Measurements from ENCODE around the gene LCE1E.
A peak's percentile ranks its signal among the peaks of the same experiment; 100 is the strongest.

Gene LCE1E

GRCh38 chr1:152786077-152786476, at the start of gene LCE1E:
Gene LCE1E, plus strand, starts transcription at chr1:152786257. Its CDS starts 1,043 bp downstream, at chr1:152787300.
- no peak for DNase-seq (ENCODE audit: low spot score)

- no peak for DNase-seq (ENCODE audit: low spot score)
Observed at GRCh38 chr1:152737997-152738396, 48.1 kb upstream of the LCE1E start.

GRCh38 chr1:152739841-152740240, 46.2 kb upstream of the LCE1E start:
- no peak for DNase-seq (ENCODE audit: low spot score)

GRCh38 chr1:152741656-152742055, 44.4 kb upstream of the LCE1E start:
- no peak for DNase-seq (ENCODE audit: low spot score)

- no peak for DNase-seq (ENCODE audit: low spot score)
Observed at GRCh38 chr1:152743371-152744145, 42.5 kb upstream of the LCE1E start.

- DNase-seq (ENCODE audit: low spot score), result no peak
Observed at GRCh38 chr1:152745289-152745704, 40.8 kb upstream of the LCE1E start.

- DNase-seq (ENCODE audit: low spot score), result no peak
Observed at GRCh38 chr1:152745765-152746444, 40.2 kb upstream of the LCE1E start.

GRCh38 chr1:152747831-152748230, 38.2 kb upstream of the LCE1E start:
- no peak for DNase-seq (ENCODE audit: low spot score)

GRCh38 chr1:152752225-152752624, 33.8 kb upstream of the LCE1E start:
- DNase-seq (ENCODE audit: low spot score), result peak; percentile 57

- no peak for DNase-seq (ENCODE audit: low spot score)
Observed at GRCh38 chr1:152753586-152753985, 32.5 kb upstream of the LCE1E start.

GRCh38 chr1:152756872-152757271, 29.2 kb upstream of the LCE1E start:
- DNase-seq (ENCODE audit: low spot score), result no peak

GRCh38 chr1:152757747-152758146, 28.3 kb upstream of the LCE1E start, which contains the start of gene KPRP:
Gene KPRP, plus strand, starts transcription at chr1:152758025. Its CDS starts 1,564 bp downstream, at chr1:152759589.
- DNase-seq (ENCODE audit: low spot score), result no peak

- no peak for DNase-seq (ENCODE audit: low spot score)
Observed at GRCh38 chr1:152758636-152759035, 27.4 kb upstream of the LCE1E start.

GRCh38 chr1:152759453-152760173, 26.4 kb upstream of the LCE1E start:
- DNase-seq (ENCODE audit: low spot score), result no peak

- no peak for DNase-seq (ENCODE audit: low spot score)
Observed at GRCh38 chr1:152760551-152761190, 25.4 kb upstream of the LCE1E start.

- no peak for DNase-seq (ENCODE audit: low spot score)
Observed at GRCh38 chr1:152761609-152762213, 24.3 kb upstream of the LCE1E start.

GRCh38 chr1:152768847-152769533, 17.1 kb upstream of the LCE1E start:
- DNase-seq (ENCODE audit: low spot score), result no peak

- DNase-seq (ENCODE audit: low spot score), result no peak
Observed at GRCh38 chr1:152770411-152770810, 15.6 kb upstream of the LCE1E start.

- no peak for DNase-seq (ENCODE audit: low spot score)
Observed at GRCh38 chr1:152774875-152775274, 11.2 kb upstream of the LCE1E start, which contains the start of gene LCE1F. Gene LCE1F, plus strand, starts transcription at chr1:152775140. Its CDS starts 1,232 bp downstream, at chr1:152776372.

GRCh38 chr1:152776361-152776760, 9.7 kb upstream of the LCE1E start:
- DNase-seq (ENCODE audit: low spot score), result no peak

GRCh38 chr1:152777510-152778137, 8.4 kb upstream of the LCE1E start:
- DNase-seq (ENCODE audit: low spot score), result no peak
